ENCODE measurements around the gene KCNN4. TPM values are rescaled to one million over a fixed set of nuclear protein-coding genes. Genes with fewer than 3 reads are reported as not detected.

Gene KCNN4
- total and polyA plus RNA-seq, 10 of the 15 experiments (the other 5 are each of a cell fraction or from before 2014, with no cell fraction given): 1.4 to 112 (median 77.9) TPM

DNA sequence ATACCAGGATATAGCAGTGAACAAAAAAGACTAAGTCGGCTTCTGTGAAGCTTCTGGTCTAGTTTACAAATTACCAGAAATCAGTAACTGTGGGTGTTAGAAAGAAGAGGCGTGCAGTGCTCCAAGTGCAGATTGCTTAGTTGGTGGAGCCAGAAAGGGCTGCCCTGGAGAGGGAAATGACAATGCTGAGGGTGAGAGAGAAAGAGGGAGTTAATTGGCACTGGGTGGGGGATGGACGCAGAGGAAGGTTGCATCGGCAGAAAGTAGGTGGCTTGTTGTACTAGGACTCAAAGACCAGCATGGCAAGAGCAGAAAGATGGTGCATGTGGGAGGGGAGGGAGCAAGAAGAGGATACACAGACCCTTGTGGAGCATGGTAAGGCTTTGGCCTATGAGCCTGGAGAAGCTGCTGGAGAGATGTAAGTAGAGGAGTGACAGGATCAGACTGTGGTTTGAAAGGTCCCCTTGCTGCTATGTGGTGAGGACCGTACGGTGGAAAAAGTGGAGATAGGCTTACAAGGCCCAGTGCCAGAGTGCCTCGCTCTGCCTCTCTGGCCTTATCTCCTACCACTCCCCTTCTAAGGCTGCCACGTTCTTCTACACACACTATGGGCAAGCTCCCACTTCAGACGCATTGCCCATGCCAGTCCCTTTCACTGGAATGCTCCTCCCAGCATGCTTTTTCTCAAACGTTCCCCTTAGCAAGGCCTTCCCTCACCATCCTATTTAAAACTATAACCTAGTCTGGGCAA lies 39.5 kb downstream of the KCNN4 start:
- intact Hi-C loops (cut with micrococcal nuclease; ENCODE audit: unreplicated experiment): no loop called here

More for the DNA sequence above, 39.5 kb downstream of the KCNN4 start:
- Histone ChIP-seq H3K79me2 (ENCODE audit: control insufficient read depth, insufficient read depth, low read length) (no peaks in the 10 kb centered on the region; the same call in 1 of the 2 replicates), H3K36me3 (ENCODE audit: control insufficient read depth in 2 of 2, insufficient read depth in 2 of 2, low read length in 1 of 2) (peaks cover 19 to 58% of the 10 kb centered on the region in 2 experiments), H3K9ac (ENCODE audit: control insufficient read depth, insufficient read depth, low read length) (no peak overlapping the region), H3K4me3 (no peak overlapping the region), H3K27ac (ENCODE audit: control insufficient read depth, insufficient read depth) (no peak overlapping the region), H3K4me1 (ENCODE audit: control insufficient read depth, insufficient read depth, low read length) (peaks cover 10% of the 10 kb centered on the region), H2AFZ (ENCODE audit: control insufficient read depth, low read depth, low read length) (no peak overlapping the region), H3K27me3 (replicated peaks in 1 of 2; ENCODE audit: control insufficient read depth in 2 of 2, insufficient read depth in 2 of 2, low read length in 1 of 2) (no peaks in the 10 kb centered on the region), H4K20me1 (ENCODE audit: control insufficient read depth, insufficient read depth) (no peaks in the 10 kb centered on the region), H3K9me3 (replicated peaks; ENCODE audit: control insufficient read depth, insufficient read depth, low read length) (no peaks in the 10 kb centered on the region), H3K4me2 (ENCODE audit: control insufficient read depth, insufficient read depth) (no peak overlapping the region)
- no peak for DNase-seq (ENCODE audit: low read depth, low spot score)
- SMC1A ChIA-PET (ENCODE audit: uncharacterized antibody, unreplicated experiment): no interaction called here
- TF ChIP-seq, protein P1, sequence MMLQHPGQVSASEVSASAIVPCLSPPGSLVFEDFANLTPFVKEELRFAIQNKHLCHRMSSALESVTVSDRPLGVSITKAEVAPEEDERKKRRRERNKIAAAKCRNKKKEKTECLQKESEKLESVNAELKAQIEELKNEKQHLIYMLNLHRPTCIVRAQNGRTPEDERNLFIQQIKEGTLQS (IDR thresholded peaks at IDR 0.05; ENCODE audit: borderline replicate concordance, extremely low read depth, low read depth, low read length): no peak
- no peak for TF ChIP-seq ETV6 (conservative IDR thresholded peaks at IDR 0.05 in 1 of 2, IDR thresholded peaks at IDR 0.05 in 1 of 2; ENCODE audit: borderline replicate concordance in 1 of 2, low read depth in 1 of 2)
- TF ChIP-seq, protein P2, sequence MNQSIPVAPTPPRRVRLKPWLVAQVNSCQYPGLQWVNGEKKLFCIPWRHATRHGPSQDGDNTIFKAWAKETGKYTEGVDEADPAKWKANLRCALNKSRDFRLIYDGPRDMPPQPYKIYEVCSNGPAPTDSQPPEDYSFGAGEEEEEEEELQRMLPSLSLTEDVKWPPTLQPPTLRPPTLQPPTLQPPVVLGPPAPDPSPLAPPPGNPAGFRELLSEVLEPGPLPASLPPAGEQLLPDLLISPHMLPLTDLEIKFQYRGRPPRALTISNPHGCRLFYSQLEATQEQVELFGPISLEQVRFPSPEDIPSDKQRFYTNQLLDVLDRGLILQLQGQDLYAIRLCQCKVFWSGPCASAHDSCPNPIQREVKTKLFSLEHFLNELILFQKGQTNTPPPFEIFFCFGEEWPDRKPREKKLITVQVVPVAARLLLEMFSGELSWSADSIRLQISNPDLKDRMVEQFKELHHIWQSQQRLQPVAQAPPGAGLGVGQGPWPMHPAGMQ (IDR thresholded peaks at IDR 0.05; ENCODE audit: borderline replicate concordance): no peak
- TF ChIP-seq, protein P3, sequence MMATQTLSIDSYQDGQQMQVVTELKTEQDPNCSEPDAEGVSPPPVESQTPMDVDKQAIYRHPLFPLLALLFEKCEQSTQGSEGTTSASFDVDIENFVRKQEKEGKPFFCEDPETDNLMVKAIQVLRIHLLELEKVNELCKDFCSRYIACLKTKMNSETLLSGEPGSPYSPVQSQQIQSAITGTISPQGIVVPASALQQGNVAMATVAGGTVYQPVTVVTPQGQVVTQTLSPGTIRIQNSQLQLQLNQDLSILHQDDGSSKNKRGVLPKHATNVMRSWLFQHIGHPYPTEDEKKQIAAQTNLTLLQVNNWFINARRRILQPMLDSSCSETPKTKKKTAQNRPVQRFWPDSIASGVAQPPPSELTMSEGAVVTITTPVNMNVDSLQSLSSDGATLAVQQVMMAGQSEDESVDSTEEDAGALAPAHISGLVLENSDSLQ (IDR thresholded peaks at IDR 0.05): no peak
- TF ChIP-seq RCOR1 (conservative IDR thresholded peaks at IDR 0.05; ENCODE audit: low read depth, low read length): no peak
- ATAC-seq: no peak
- POLR2A ChIA-PET: interaction anchor here (1.0 to 1.6 kb wide), 2 partner anchors 13 to 37 kb away, joined by 3 read pairs; no protein-coding TSS in a partner anchor
- in situ Hi-C loops (cut with MboI): no loop called here
- RAD21 ChIA-PET (ENCODE audit: unreplicated experiment): no interaction called here
- no TSS peak for BruUV-seq (replicated peaks)
- WGBS (ENCODE audit: insufficient coverage, insufficient replicate concordance, low lambda C conversion rate, missing lambda C conversion rate): 90% methylated on average over 10 of the region's 10 CpGs
- CTCF ChIA-PET: interaction anchor here (0.6 to 6.0 kb wide), 3 partner anchors 62 to 331 kb away, joined by 3 to 74 read pairs (median 3); no protein-coding TSS in a partner anchor
- no peak for FAIRE-seq
